ENCODE results near the gene CSNK2A3.

DNA sequence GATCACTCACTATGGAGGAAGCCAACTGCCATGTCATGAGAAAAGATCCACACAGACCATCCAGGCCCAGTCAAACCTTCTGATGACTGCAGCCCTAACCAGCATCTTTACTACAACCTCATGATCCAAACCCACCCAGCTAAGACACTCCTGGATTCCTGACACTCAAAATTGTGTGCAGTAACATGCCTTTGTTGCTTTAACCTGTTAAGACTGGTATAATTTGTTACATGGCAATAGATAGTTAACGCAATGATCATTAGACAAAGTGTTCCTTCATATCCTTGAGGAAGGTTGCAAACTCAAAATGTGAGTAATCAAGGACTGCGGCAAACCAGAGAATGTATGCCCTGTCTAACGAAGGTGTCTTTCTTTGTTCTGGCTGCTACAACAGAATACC lies 47.1 kb upstream of the CSNK2A3 start:
- no peak for TF ChIP-seq EZH2 (IDR thresholded peaks at IDR 0.05; ENCODE audit: borderline replicate concordance, low read depth, low read length, severe bottlenecking)
- TF ChIP-seq, protein P1, sequence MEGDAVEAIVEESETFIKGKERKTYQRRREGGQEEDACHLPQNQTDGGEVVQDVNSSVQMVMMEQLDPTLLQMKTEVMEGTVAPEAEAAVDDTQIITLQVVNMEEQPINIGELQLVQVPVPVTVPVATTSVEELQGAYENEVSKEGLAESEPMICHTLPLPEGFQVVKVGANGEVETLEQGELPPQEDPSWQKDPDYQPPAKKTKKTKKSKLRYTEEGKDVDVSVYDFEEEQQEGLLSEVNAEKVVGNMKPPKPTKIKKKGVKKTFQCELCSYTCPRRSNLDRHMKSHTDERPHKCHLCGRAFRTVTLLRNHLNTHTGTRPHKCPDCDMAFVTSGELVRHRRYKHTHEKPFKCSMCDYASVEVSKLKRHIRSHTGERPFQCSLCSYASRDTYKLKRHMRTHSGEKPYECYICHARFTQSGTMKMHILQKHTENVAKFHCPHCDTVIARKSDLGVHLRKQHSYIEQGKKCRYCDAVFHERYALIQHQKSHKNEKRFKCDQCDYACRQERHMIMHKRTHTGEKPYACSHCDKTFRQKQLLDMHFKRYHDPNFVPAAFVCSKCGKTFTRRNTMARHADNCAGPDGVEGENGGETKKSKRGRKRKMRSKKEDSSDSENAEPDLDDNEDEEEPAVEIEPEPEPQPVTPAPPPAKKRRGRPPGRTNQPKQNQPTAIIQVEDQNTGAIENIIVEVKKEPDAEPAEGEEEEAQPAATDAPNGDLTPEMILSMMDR (IDR thresholded peaks at IDR 0.05; ENCODE audit: borderline replicate concordance, extremely low read depth, low read length, poor library complexity, severe bottlenecking), result no peak

All from DND-41 (cell line).